K562 (cell line): Measurements from ENCODE around the gene ADGRB3. TPM values are rescaled to one million over a fixed set of nuclear protein-coding genes. Genes with fewer than 3 reads are reported as not detected.

Source experiments
- CCNT2 ChIP-seq: IDR thresholded peaks from 2 replicates; pipeline ENCODE4 v1.6.1; 2011; ENCODE audit warnings: borderline replicate concordance, low read depth, mild to moderate bottlenecking, moderate library complexity, mixed read lengths, low read length; ENCODE audit not compliant: insufficient read length; ENCODE audit errors: extremely low read depth
- CREB1 ChIP-seq, 2 experiments: sonication (generic) in 1 of 2; formaldehyde crosslinking in 1 of 2; IDR thresholded peaks; 2 replicates each; pipeline versions ENCODE4 v1.6.1 to v1.8.0; 2012 to 2022; ENCODE audit warnings: inconsistent platforms in 1 of 2, mild to moderate bottlenecking in 1 of 2, missing genetic modification reagents in 1 of 2, moderate library complexity in 1 of 2
- CREB3 ChIP-seq: fragments of 450-650 bp; conservative IDR thresholded peaks from 2 replicates; pipeline ENCODE4 v1.6.1; 2016; ENCODE audit warnings: missing genetic modification characterization, low read depth, mild to moderate bottlenecking, missing compliant biosample characterization, moderate library complexity
- CREB3L1 ChIP-seq: fragments of 450-650 bp; IDR thresholded peaks from 2 replicates; pipeline ENCODE4 v1.6.1; 2014; ENCODE audit warnings: low read depth, mild to moderate bottlenecking, moderate library complexity, borderline replicate concordance
- CSDE1 ChIP-seq, 2 experiments: fragments of 450-650 bp; IDR thresholded peaks; 2 replicates each; pipeline ENCODE4 v1.6.1; 2016; ENCODE audit warnings: mild to moderate bottlenecking in 1 of 2
- E4F1 ChIP-seq: fragments of 250-450 bp; sonication (Bioruptor Pico); IDR thresholded peaks from 2 replicates; pipeline ENCODE4 v1.5.0; 2021; ENCODE audit warnings: mild to moderate bottlenecking, borderline replicate concordance
- HOMEZ ChIP-seq: fragments of 250-450 bp; sonication (Bioruptor Pico); IDR thresholded peaks from 2 replicates; pipeline ENCODE4 v1.4.0; 2020; ENCODE audit warnings: mild to moderate bottlenecking, moderate library complexity
- KHSRP ChIP-seq: fragments of 450-650 bp; IDR thresholded peaks from 2 replicates; pipeline ENCODE4 v1.6.1; 2017
- NR2C2 ChIP-seq, 2 experiments: fragments of 200-800 bp in 1 of 2; sonication (Bioruptor generic) in 1 of 2; sonication (generic) in 1 of 2; formaldehyde crosslinking in 1 of 2; IDR thresholded peaks; 2 replicates each; pipeline versions ENCODE4 v1.6.1 to v1.8.0; 2016 to 2022; ENCODE audit warnings: mild to moderate bottlenecking in 1 of 2, missing compliant biosample characterization in 1 of 2, missing genetic modification characterization in 1 of 2, missing genetic modification reagents in 1 of 2
- SMC3 ChIP-seq: conservative IDR thresholded peaks from 2 replicates; pipeline ENCODE4 v1.6.1; 2011; ENCODE audit warnings: low read depth, low read length, improper control_type of control experiment; ENCODE audit not compliant: insufficient read depth
- SP1 ChIP-seq: sonication (generic); formaldehyde crosslinking; IDR thresholded peaks from 2 replicates; pipeline ENCODE4 v1.8.1; 2022; ENCODE audit warnings: mild to moderate bottlenecking, missing genetic modification reagents
- SRSF3 ChIP-seq: fragments of 200-400 bp; formaldehyde crosslinking; IDR thresholded peaks from 2 replicates; pipeline ENCODE4 v1.6.1; 2016; ENCODE audit warnings: mild to moderate bottlenecking, low read length, moderate library complexity; ENCODE audit not compliant: insufficient read depth
- XRCC4 ChIP-seq: IDR thresholded peaks from one replicate; pipeline ENCODE4 v1.6.1; 2011; ENCODE audit not compliant: insufficient read depth, insufficient read length; ENCODE audit errors: extremely low read depth
- ZFX ChIP-seq: sonication (generic); formaldehyde crosslinking; IDR thresholded peaks from 2 replicates; pipeline ENCODE4 v1.8.0; 2022; ENCODE audit warnings: mild to moderate bottlenecking, missing genetic modification reagents, moderate library complexity
- ZNF143 ChIP-seq: sonication (generic); formaldehyde crosslinking; IDR thresholded peaks from 2 replicates; pipeline ENCODE4 v1.9.0; 2022; ENCODE audit warnings: mild to moderate bottlenecking, missing genetic modification reagents
- ZNF175 ChIP-seq: fragments of 200-800 bp; sonication (Bioruptor generic); IDR thresholded peaks from 2 replicates; pipeline ENCODE4 v1.6.1; 2016; ENCODE audit warnings: low read depth, mild to moderate bottlenecking, missing genetic modification characterization, missing compliant biosample characterization
- ZNF324 ChIP-seq: fragments of 250-450 bp; sonication (Bioruptor Pico); IDR thresholded peaks from 2 replicates; pipeline ENCODE4 v1.4.0; 2020; ENCODE audit warnings: mild to moderate bottlenecking
- ZNF507 ChIP-seq: conservative IDR thresholded peaks from 2 replicates; pipeline ENCODE4 v1.6.1; 2017; ENCODE audit warnings: missing genetic modification characterization, missing compliant biosample characterization
- polyA plus RNA-seq, 8 experiments: library from polyadenylated mRNA; depleted of rRNA in 4 of 8; stranded (reverse) in 5 of 8; unstranded in 3 of 8; fragments of >200 nt; fragmentation: Nextera tagmentation in 2 of 8; fragmentation: Illumina TruSeq in 1 of 8; extraction: Ambion mirVana in 2 of 8; extraction: Trizol in 1 of 8; gene quantifications; 2 replicates each; pipeline versions ENCODE4 v1.2.1 to v1.2.3, GENCODE V29; 2011 to 2014; ENCODE audit warnings: inconsistent platforms in 1 of 8, missing spikeins in 1 of 8
- total RNA-seq, 7 experiments: library from RNA; depleted of rRNA in 6 of 7; stranded (reverse); fragments of >200 nt in 6 of 7; fragmentation: Illumina TruSeq in 2 of 7; extraction: Trizol in 2 of 7; gene quantifications; 2 replicates each; pipeline versions ENCODE4 v1.2.1 to v1.2.3, GENCODE V29; 2011 to 2021; ENCODE audit warnings: low replicate concordance in 1 of 7

Gene ADGRB3
- total and polyA plus RNA-seq, 9 of the 15 experiments (the other 6 are each of a cell fraction or from before 2014, with no cell fraction given) = 0.90 to 7.8 (median 2.4) TPM

GRCh38 chr6:68967549-68968300 lies 332.6 kb downstream of the ADGRB3 start (continued):
- no peak for TF ChIP-seq XRCC4
- TF ChIP-seq KHSRP = no peak
- peak; percentile 13 for TF ChIP-seq CCNT2
- no peak for TF ChIP-seq CREB1 (IDR thresholded peaks at IDR 0.05)
- no peak for TF ChIP-seq CREB1 (CRISPR knock-in tag; IDR thresholded peaks at IDR 0.05)
- no peak for TF ChIP-seq ZNF507
- no peak for TF ChIP-seq CREB3 (tag)
- TF ChIP-seq E4F1 (CRISPR knock-in tag) = no peak
- peak; percentile 61; the same call in 1 of the 2 replicates for TF ChIP-seq SMC3
- no peak for TF ChIP-seq HOMEZ (CRISPR knock-in tag)
- no peak for TF ChIP-seq ZNF143 (CRISPR knock-in tag)
- no peak for TF ChIP-seq CREB3L1
- TF ChIP-seq NR2C2 (CRISPR knock-in tag; IDR thresholded peaks at IDR 0.05) = no peak
- TF ChIP-seq NR2C2 (tag; IDR thresholded peaks at IDR 0.05) = no peak
- TF ChIP-seq ZNF324 (CRISPR knock-in tag) = no peak
- TF ChIP-seq CSDE1 (IDR thresholded peaks at IDR 0.05) = no peak
- TF ChIP-seq ZFX (CRISPR knock-in tag) = no peak
- no peak for TF ChIP-seq ZNF175
- TF ChIP-seq SP1 (CRISPR knock-in tag) = no peak
- no peak for TF ChIP-seq SRSF3
